Stimulated activated CD4-positive, alpha-beta T cell treated with anti-CD3 and anti-CD28 coated beads, TNF-alpha, amount 100 ng/mL, for 48 hours (primary cell): Measurements from ENCODE around the gene THAP12.
"Not testable (repeated sequence)": the region's sequence is repeated elsewhere in the genome, so short reads cannot be mapped to it uniquely, and the experiment has no call there.

Experiments used
- DNase-seq, 3 donors: peaks; one replicate each; pipeline ENCODE4 v3.0.0-alpha.2; 2020; ENCODE audit warnings: low read depth in 3 of 3

THAP12 gene

DNA sequence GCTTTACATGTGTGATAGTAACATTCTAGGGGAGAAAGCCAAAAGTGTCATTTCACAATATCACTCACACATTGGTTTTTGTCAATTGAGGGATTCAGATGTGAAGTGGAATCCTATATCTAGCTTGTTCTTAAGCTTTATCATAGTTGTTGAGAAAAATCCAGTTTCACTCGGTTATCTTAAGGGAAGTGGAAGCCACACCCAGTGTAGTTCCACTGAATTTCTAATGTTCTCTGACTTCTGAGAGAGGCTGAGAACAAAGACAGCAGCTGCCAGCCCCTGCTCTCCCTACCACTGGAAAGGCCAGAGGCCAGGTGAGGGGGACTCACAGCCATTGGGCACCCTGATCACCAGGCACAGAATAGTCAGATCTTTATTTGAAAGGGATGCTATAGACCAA lies 53.7 kb downstream of the THAP12 start:
- DNase-seq = no peak

DNA sequence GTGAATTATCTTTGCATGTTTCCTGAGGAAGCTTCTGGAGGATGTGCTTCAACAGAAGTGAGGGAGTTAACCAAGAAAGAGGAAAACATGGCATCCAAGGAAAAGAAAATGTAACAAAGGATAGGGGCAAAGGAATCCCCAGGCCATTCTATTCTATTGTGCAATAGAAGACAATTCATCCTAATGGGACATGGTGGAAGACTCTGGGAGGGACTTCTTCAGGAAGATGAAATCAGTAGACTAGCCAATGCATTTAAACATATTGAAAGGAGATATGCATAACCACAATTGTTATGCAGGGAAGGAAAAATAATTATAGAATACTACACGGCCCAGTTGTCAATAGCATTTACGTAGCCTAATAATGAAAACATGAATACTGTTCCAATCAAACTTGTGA lies 55.7 kb downstream of the THAP12 start:
- no peak for DNase-seq

DNA sequence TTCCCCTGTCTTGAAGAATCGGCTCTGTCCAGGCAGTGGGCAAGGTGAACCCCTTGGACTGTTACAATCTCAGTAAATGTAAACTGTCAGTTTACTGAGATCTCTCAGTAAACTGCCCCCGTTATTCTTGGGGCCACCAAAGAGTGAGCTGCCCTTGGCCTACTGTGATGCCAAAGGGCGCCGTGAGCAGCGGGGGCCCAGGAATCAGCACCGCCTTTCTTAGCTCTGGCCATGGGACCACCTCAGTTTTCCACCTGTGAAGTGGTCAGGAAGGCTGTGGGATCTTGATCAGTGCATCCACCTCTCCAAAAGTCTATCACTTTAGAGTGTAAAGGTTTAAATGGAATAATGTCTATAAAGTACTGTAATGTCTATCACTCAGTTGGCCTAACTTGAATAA lies 57.1 kb downstream of the THAP12 start:
- no peak for DNase-seq

DNA sequence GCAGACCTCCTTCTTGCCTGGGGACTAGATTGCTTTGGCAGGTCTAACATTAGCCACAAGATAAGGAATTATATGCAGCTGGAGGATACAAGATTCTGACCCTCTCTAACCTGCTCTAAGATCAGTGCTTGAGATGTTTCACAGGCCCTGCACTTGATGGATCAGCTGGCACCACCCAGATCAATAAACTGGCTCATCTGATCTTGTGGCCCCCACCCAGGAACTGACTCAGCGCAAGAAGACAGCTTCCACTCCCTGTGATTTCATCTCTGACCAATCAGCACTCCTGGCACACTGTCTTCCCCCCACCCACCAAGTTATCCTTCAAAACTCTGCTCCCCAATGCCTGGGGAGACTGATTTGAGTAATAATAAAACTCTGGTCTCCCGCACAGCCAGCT lies 57.6 kb downstream of the THAP12 start:
- not testable (repeated sequence) for DNase-seq

DNA sequence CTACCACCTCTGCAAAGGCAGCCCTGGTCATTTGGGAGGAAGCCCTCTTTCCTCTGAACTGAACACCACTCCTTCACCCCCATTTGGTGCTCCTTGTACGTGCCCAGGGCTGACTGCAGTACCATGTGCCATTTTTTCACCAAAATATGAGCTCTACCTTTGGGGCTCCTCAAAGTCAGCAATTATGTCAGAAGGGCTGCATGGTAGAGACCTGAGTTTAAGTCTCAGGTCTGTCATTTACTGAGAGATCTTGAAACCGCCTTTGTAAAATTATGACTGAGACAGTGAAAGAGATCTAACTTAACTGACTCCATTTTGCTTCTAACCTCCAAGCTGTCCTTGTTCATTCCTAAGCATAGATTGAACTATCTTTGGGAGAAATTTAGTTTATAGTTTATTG lies 58.0 kb downstream of the THAP12 start:
- no peak for DNase-seq

DNA sequence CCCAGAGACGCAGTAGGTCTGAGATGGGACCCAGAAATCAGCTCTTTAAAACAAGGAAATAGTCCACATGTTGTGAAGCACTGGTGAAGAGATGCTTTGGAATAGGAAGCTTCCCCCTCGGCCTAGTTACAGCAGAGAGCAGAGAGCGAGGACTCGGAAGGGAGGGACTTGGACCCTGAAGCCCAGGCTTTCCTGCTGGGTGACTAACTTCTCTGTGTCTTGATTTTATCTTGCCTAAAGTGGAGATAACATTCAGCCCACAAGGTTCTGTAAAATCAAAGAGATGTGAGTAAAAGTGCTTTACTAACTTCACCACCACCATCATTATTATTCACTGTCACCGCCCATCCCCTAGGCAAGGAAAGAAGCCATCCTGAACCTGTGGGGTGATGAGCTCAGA lies 58.4 kb downstream of the THAP12 start:
- DNase-seq = no peak

DNA sequence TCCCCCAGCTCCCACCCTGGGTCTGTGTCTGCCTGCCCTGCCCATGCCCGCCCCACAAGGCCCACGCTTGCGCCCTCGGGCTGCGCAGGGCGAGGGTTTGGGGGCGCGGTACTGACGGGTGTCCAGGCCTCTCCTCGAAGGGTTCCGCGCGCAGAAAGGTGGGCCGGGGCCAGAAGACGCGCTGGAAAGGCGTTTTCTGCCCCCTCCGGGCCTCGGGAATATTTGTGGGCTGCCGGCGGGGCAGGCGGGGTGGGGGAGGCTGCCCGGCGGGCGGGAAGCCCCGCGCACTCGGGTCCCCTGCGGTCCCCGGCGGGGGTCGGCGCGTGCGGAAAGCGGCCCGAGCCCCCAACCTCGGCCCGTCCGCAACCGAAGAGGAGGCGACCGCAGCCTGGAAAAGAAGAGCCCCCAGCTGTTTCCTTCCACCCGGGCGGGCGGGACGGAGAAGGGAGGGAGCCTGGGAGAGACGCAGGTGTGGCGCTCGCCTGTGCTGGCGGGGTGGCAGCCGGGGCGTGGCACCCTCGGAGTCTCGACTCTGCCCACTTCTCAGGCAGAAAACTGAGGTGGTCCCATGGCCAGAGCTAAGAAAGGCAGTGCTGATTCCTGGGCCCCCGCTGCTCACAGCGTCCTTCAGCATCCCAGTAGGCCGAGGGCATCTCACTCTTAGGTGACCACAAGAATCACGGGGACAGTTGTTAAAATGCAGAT lies 59.0 kb downstream of the THAP12 start:
- DNase-seq = no peak

DNA sequence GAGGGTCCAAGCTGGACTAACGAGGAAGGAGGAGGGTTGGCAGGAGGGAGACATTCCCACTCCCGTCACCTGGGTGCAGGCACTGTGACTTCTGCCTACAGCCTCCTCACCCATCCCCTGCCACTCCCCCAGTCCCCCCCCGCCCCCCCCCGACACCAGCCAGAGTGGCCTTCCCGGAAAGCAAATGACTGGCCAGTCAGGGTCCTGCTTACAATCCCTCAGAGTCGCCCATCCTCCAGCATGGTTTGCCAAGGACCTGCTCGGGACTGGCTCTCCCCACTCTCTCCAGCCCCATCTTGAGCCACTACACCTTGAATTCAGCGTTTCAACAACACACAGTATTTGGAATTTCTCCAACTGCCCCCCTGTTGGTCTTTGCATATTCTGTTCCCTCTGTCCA lies 59.6 kb downstream of the THAP12 start:
- no peak for DNase-seq

DNA sequence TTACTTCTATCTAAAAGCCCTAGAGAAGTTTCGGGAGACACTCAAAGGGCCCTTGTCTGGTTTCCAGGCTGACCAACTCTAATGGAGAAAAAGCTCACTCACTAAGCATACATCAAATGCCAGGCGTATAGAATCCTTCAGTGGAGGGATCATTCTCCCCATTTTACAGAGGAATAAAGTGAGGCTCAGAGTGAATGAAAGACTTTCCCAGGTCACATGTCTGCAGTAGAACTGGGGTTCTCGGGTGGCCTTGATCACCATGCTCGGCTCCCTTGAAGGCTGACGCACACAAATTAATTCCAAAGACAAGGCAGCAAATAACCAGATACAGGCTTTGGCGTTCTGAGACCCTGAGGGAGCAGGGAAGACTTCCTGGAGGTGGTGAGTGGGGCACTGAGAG lies 60.0 kb downstream of the THAP12 start:
- DNase-seq = no peak

DNA sequence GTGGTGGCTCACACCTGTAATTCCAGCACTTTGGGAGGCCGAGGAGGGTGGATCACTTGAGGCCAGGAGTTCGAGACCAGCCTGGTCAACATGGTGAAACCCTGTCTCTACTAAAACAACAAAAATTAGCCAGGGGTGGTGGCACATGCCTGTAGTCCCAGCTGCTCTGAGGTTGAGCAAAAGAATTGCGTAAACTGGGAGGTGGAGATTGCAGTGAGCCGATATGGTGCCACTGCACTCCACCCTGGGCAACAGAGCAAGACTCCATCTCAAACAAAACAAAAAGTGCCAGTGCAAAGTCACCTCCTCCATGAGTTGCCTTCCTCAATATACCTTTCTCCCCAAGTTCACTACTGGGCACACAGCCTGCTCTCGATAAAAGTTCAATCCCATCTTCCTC lies 61.1 kb downstream of the THAP12 start:
- not testable (repeated sequence) for DNase-seq

DNA sequence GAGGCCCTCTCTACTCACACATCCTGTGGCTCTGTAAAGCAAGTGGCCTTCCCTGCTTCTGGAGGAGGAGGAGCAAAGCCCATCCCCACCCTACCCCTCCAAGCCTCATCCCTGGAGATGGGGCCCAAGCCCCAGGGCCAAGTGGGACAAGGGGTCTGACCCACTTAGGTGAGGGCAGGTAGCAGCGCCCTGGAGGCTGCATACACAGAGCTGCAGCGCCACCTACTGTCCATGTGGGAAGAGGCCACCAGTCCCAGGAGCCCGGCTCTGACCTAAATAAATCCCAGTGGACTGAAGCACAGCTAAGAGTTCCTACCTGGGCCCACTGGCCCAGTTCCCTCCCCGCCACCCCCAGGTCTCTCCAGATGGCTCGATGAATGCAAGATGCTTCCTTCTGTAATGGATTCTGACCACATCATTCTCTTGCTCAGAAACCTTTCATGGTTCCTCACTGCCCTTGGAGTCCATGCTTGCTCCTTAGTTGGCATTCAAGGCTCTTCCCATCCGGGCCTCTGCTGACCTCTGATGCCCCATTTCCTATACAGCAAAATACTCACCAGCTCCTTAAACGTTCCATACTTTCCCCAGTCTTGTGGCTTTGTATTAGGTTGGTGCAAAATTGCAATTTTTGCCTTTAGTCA lies 62.1 kb downstream of the THAP12 start:
- DNase-seq = peak; percentile 60 to 89 (median 77)

DNA sequence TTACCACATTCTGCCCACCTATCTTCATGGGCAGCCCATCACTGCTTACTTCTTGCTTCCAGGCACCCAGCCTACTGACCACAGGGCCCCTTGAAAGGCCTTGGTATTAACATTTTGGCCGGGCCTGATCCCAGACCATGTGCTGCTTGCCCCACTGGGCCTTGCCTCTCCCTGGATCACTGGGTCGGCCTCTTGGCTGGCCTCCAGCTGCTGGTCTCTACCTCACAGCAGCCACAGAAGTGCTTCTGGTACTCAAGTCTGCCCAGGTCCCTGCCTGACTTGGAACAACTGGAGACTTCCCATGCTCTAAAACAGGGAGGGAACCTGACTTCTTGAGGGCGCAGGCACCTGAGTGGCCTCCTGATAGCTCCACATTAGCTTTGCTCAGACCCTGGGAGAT lies 63.6 kb downstream of the THAP12 start:
- no peak for DNase-seq

DNA sequence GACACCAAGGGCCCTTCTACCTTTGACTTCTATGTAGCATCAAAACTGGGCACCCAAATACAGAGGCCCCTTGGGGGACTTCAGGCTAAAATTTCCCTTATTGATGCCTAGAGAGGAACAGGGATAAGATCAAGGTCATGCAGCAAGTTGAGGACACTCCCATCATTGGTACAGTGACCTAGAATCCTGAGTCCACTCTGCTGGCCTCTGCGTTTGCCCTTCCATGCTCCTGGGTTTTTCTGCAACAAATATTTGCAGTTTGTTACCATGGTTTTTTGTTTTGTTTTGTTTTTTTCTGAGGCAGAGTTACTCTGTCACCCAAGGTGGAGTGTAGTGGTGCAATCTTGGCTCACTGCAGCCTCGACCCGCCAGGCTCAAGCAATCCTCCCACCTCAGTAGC lies 64.2 kb downstream of the THAP12 start:
- no peak for DNase-seq

DNA sequence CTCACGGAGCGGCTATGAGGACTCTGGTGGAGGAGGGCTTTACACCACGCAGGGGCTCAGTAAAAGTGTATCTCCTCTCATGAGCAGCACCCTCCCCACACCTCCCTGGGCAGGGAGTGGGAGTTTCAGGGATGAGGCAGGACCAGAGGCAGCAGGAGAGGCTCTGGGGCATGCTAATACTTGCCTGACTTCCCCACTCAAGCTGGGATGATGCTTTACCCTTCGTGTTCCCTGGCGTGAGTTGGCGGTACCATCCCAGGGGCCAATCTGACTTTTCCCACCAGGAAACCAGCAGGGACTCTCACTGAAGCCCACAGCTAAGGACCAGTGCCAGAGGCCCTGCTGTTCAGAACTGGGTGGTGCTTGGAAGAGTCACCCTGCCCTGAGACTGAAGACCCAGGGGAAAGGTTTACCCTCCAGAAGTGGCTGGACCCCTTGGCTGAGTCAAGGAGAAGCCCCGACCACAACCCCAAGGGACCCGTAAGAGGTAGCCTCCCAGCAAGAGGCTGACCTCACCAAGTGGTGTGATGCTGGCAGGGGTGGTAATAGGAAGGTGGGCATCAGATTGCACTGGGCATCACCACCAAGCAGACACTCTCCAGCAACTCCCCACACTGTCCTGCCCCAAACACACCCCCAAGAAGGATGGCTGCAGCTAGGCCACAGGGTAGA lies 65.6 kb downstream of the THAP12 start:
- DNase-seq = no peak

DNA sequence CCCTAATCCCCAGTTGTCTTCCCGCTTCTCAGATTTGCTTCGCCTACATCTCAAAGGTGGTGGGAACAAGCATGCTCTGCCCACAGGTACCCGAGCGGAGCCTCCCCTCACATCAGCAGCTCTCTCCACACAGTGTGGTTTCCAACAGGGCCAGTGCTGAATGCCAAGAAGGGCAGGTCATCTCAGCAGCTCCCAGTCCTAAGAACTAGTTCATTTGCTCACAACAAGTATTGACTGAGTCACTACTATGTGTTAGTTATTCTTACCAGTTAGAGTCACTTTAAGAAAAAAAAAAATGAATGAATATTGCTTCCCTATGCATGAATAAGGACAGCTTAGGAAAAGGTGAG lies 66.2 kb downstream of the THAP12 start:
- no peak for DNase-seq

DNA sequence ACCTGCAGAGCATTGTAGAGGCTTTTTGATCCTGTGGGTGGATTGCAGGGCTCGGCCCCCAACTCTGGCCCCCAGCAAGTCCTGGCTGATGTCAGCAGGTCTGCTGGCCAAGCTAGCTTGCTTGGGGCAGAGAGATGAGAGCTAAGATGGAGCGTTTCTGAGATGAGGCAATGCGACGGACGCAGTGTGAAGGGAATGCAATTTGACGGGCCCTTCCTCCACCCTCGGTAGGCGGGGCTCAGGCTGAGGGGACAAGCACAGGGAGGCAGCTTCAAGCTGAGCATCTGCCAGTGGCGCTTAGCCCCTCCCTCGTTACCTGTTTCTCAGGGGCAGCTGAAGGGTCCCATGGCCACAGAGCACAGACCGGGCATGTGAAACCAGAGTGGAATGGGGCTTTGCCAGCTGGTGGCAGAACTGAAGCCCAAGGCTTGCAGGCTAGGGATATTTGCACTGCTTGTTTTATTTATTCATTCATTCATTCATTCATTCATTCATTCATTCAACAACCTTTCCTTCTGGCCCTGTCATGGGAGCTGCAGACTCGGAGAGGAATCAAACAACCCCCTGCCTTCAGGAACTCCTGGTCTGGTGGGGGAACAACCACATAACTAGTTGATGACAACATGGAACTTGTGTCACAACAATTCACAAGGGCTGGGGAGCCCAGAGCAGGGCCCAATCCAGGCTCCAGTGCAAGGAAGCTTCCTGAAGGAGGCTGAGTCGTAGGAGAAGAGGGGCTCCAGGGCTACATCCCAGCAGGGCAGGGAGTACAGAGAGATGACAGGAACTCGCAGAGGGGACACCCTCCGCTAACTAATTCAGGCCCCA lies 66.8 kb downstream of the THAP12 start:
- DNase-seq = no peak

DNA sequence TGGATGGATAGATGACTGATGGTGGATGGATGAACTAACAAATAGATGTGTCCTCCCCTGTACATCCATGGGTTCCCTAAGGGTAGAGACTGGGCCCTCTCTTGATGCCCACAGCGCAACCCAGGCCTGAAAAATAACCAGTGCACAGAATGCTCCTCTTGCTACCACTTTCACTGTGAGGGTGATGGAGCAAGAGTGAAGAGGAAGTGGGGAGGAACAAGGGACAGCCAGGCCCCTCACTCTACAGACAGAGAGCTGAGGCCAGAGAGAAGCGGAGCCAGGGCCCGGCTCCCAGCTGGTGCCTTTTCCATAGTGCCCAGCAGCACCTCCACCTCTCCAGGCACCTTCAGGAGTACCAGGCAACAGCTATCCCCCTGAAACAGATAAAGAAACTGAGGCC lies 67.7 kb downstream of the THAP12 start:
- DNase-seq = no peak

DNA sequence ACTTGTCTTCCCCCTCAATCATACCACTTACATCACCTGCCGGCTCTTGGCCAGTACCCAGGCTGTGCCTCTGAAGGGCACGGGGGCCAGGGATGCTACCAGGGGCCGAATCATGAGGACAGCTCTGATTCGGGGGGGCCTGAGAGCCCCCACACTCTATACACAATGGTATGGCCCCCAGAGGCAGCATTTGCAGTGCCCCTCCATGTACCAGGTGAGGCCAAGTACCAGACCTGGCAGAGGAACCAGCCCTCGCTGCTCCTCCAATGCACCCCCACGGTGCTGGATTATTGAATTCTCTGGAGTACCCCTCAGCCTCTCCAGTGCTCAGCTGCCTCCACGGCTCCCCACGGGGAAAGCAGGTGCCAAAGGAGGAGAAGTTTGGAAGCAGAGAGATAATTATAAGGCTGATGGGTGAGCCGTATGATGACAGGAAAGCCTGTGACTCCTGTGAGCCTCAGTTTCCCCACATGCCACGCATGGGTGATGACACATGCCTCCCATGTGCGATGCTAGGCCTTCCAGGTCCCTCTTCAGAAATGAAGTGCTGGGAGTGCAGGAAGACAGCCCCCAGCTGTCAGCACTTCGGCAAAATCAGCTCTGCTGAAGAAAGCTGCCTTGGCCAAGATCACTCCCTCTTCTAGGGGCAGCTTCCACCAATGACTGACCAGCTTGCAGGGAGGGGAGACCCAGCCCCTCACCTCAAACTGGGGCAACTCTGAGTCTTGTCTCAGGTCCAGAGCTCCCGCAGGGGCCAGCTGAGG lies 69.9 kb downstream of the THAP12 start:
- no peak for DNase-seq

DNA sequence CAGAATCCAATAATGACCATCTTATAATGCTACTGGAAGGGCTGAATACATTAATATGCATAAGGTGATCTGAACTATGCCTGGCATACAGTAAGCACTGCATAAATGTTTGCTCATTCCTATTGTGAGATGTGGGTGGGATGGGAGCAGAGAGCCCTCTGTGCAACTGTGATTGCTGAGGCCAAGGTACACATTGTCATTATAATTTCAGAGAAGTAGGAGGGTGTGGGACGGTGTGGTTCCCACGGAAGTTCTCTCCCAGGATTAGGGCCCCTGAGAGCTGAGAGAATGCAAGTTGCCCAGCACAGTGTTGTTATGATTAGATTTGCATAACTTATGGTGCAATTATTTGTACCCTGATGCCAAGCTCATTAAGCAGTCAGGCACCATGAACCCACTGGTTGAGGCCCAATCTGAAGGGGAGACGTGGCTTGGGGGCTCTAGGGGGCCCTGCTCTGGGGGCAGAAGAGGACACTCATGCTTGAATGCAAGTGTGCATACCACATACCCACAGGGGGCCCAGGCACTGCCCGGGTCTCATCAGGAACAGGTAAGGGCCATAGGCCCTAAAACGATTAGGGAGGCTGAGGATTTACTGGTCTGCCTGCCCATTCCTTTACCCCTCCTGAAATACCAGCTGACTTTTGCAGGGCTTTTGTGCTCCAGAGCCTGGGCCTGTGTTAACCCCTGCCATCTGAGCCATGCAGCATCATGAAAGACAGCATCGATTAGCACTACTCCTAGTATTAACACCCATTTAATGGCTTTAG lies 72.8 kb downstream of the THAP12 start:
- no peak for DNase-seq

DNA sequence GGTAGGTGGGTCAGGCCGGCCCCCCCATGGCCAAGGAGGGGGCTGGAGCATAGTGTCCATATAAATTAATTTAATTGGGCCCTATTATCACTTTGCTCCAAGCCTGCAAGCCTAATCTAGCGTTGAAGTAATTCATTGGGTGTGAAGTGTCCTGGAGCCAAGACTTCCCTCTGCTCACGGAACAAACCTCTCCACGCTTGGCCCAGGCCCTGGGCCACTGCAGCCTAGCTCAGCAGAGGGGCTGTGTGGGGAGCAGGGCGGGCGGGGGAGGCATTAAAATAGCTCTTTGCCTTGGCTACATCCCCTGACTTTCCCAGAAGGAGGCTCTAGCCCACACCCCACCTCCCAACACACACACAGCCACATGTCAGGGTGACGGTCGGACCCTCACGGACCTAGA lies 73.5 kb downstream of the THAP12 start:
- DNase-seq = no peak

DNA sequence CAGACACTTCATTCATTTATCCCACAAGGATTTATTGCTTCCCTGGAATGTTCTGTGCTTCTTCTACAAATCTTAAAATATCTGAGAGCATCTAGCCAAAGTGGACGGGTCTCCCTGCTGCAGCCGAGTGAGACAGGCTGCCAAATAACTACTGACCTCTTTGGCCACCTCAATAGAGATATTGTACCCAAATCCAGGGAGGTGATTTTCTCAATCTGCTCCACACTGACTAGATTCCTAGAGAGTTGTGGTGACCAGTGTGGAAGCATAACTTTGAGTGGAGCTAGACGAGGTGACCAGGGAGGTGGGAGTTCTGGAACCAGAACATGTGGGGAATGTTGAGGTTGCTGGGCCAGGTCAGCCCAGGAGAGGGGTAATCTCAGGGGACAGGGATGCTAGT lies 77.5 kb downstream of the THAP12 start:
- no peak for DNase-seq
